GM19468 (cell line): Measurements from ENCODE around the gene LHX5.

Source experiments
- ATAC-seq: cut with Tn5 transposase; IDR thresholded peaks from one replicate; pipeline ENCODE4 v1.9.1; 2021; ENCODE audit warnings: mild to moderate bottlenecking, moderate library complexity, moderate number of reproducible peaks; ENCODE audit not compliant: unreplicated experiment; ENCODE audit errors: extremely low read depth

LHX5 gene

GRCh38 chr12:113443030-113443539, 28.6 kb downstream of the LHX5 start:
- no peak for ATAC-seq

- ATAC-seq, result no peak
Measured at GRCh38 chr12:113440947-113441782, 30.5 kb downstream of the LHX5 start.

- ATAC-seq, result no peak
Measured at GRCh38 chr12:113440336-113440735, 31.3 kb downstream of the LHX5 start.

GRCh38 chr12:113439606-113440030, 32.1 kb downstream of the LHX5 start:
- no peak for ATAC-seq

- ATAC-seq, result no peak
Measured at GRCh38 chr12:113439301-113439597, 32.4 kb downstream of the LHX5 start.

GRCh38 chr12:113438523-113439300, 33.0 kb downstream of the LHX5 start:
- ATAC-seq, result no peak

GRCh38 chr12:113437729-113438100, 34.0 kb downstream of the LHX5 start:
- no peak for ATAC-seq

- ATAC-seq, result no peak
Measured at GRCh38 chr12:113436993-113437728, 34.5 kb downstream of the LHX5 start.

- ATAC-seq, result no peak
Measured at GRCh38 chr12:113436586-113436985, 35.1 kb downstream of the LHX5 start.

- ATAC-seq, result no peak
Measured at GRCh38 chr12:113435367-113435766, 36.3 kb downstream of the LHX5 start.

- no peak for ATAC-seq
Measured at GRCh38 chr12:113432986-113433385, 38.7 kb downstream of the LHX5 start.

GRCh38 chr12:113428482-113428881, 43.2 kb downstream of the LHX5 start:
- no peak for ATAC-seq

- ATAC-seq, result no peak
Measured at GRCh38 chr12:113427882-113428281, 43.8 kb downstream of the LHX5 start.

GRCh38 chr12:113425960-113426453, 45.7 kb downstream of the LHX5 start:
- no peak for ATAC-seq

- ATAC-seq, result no peak
Measured at GRCh38 chr12:113424915-113425823, 46.5 kb downstream of the LHX5 start.

- no peak for ATAC-seq
Measured at GRCh38 chr12:113424456-113424855, 47.2 kb downstream of the LHX5 start.

GRCh38 chr12:113422886-113423669, 48.6 kb downstream of the LHX5 start:
- ATAC-seq, result no peak

- peak; percentile 89 for ATAC-seq
Measured at GRCh38 chr12:113422030-113422885, 49.4 kb downstream of the LHX5 start, which contains the start of gene SDSL. SDSL (plus strand) TSS chr12:113422380; CDS start chr12:113427983, 5,603 bp downstream.
